Astrocyte of the spinal cord (primary cell): ENCODE results near the gene LHFPL2.

ENCODE experiments used
- DNase-seq: peaks from one replicate; pipeline ENCODE4 v3.0.0; 2011; ENCODE audit warnings: low read depth, low spot score
- H3K4me3 ChIP-seq: 2 replicates; pipeline ENCODE4 v1.5.1; 2011; ENCODE audit warnings: low read depth, mild to moderate bottlenecking, low read length, moderate library complexity
- CTCF ChIP-seq: IDR thresholded peaks from 2 replicates; pipeline ENCODE4 v1.5.1; 2012; ENCODE audit warnings: low read depth, mild to moderate bottlenecking, low read length, inconsistent platforms
- in situ Hi-C: cut with HindIII; loops from 2 replicates; pipeline ENCODE4 v1.10.0; 2017; ENCODE audit warnings: low sequenced_read_pairs

The LHFPL2 gene

GRCh38 chr5:78644129-78644528 lies 4.4 kb downstream of the LHFPL2 start:
- in situ Hi-C loops, result no loop called here
- H3K4me3 ChIP-seq, result no peak overlapping the region
- DNase-seq, result no peak

GRCh38 chr5:78642701-78643100 lies 5.9 kb downstream of the LHFPL2 start:
- no peak for DNase-seq
- in situ Hi-C loops, result no loop called here
- TF ChIP-seq CTCF, result no peak
- no peak overlapping the region for H3K4me3 ChIP-seq

More at GRCh38 chr5:78644129-78644528, 4.4 kb downstream of the LHFPL2 start:
- TF ChIP-seq CTCF, result no peak

GRCh38 chr5:78640662-78641474 lies 7.7 kb downstream of the LHFPL2 start:
- no peak overlapping the region for H3K4me3 ChIP-seq
- in situ Hi-C loops, result no loop called here
- no peak for TF ChIP-seq CTCF
- DNase-seq, result peak; percentile 22

GRCh38 chr5:78639791-78640190 lies 8.8 kb downstream of the LHFPL2 start:
- no peak for DNase-seq
- no peak overlapping the region for H3K4me3 ChIP-seq
- TF ChIP-seq CTCF, result no peak
- in situ Hi-C loops, result no loop called here

GRCh38 chr5:78638973-78639669 lies 9.5 kb downstream of the LHFPL2 start:
- no peak overlapping the region for H3K4me3 ChIP-seq
- TF ChIP-seq CTCF, result no peak

GRCh38 chr5:78638423-78638822 lies 10.1 kb downstream of the LHFPL2 start:
- in situ Hi-C loops, result no loop called here
- peak; percentile 88 for DNase-seq
- no peak overlapping the region for H3K4me3 ChIP-seq
- TF ChIP-seq CTCF, result no peak

More at GRCh38 chr5:78638973-78639669, 9.5 kb downstream of the LHFPL2 start:
- DNase-seq, result no peak
- in situ Hi-C loops, result no loop called here
